Lower lobe of right lung (tissue), 2 donors: ENCODE results near the gene PDE4D. TPM values are rescaled to one million over a fixed set of nuclear protein-coding genes. Genes with fewer than 3 reads are reported as not detected.

ENCODE experiments used
- ATAC-seq, 2 donors: fragments of 200-7000 bp; cut with Tn5 transposase; one replicate each; pipeline ENCODE4 v1.9.1; 2020 to 2022; ENCODE audit warnings: mild to moderate bottlenecking in 2 of 2, moderate library complexity in 2 of 2
- DNase-seq: peaks from one replicate; pipeline ENCODE4 v3.0.0-alpha.2; 2020
- H3K27ac ChIP-seq: fragments of 200-600 bp; one replicate; pipeline ENCODE4 v1.8.0; 2022
- H3K27me3 ChIP-seq: fragments of 200-600 bp; one replicate; pipeline ENCODE4 v1.8.0; 2022; ENCODE audit warnings: low read depth
- H3K36me3 ChIP-seq: fragments of 200-600 bp; one replicate; pipeline ENCODE4 v1.8.0; 2022; ENCODE audit warnings: mild to moderate bottlenecking
- H3K4me1 ChIP-seq: fragments of 200-600 bp; one replicate; pipeline ENCODE4 v1.8.0; 2022
- H3K4me3 ChIP-seq: fragments of 200-600 bp; one replicate; pipeline ENCODE4 v1.8.0; 2022; ENCODE audit warnings: mild to moderate bottlenecking
- H3K9me3 ChIP-seq: fragments of 200-600 bp; one replicate; pipeline ENCODE4 v1.8.0; 2022
- CTCF ChIP-seq: fragments of 200-600 bp; IDR thresholded peaks from one replicate; pipeline ENCODE4 v1.8.0; 2022; ENCODE audit warnings: antibody characterized with exemption, mild to moderate bottlenecking
- intact Hi-C: fragments of 100-400 bp; cut with DNase I; formaldehyde crosslinking; loops from one replicate; pipeline ENCODE4 v1.11.0; 2022
- total RNA-seq: library from RNA; stranded (reverse); fragmentation: NEBNext Ultra II Directional; extraction: Animal tissue kit (Norgen Biotek cat#: 25700); gene quantifications from one replicate; pipeline ENCODE4 v1.2.1, GENCODE V29; 2021
- donor health status: DM: no; HTN: yes; CAD: no; lungs with severe emphysema.

The PDE4D gene
- total RNA-seq, 1 donor from 2014 or later, result 71.3 TPM

- ATAC-seq, result peak; percentile 44 to 69
- peaks cover 33% of the 10 kb centered on the region for H3K4me1 ChIP-seq
Observed at GRCh38 chr5:59040024-59040803, 853.3 kb downstream of the PDE4D start.

GRCh38 chr5:59039296-59040023 is 854.1 kb downstream of the PDE4D start:
- H3K36me3 ChIP-seq, result no peaks in the 10 kb centered on the region
- H3K4me3 ChIP-seq, result peak overlapping the region; percentile 67
- intact Hi-C loops, result loop anchor here (10.0 kb wide), 1 partner anchor 135 kb away; no protein-coding TSS in a partner anchor
- DNase-seq, result peak; percentile 95
- peak overlapping the region; percentile 83 for H3K27ac ChIP-seq
- H3K9me3 ChIP-seq, result no peaks in the 10 kb centered on the region
- H3K27me3 ChIP-seq, result no peaks in the 10 kb centered on the region
- TF ChIP-seq CTCF, result no peak
- peak; percentile 84 to 90 for ATAC-seq
- H3K4me1 ChIP-seq, result peaks cover 33% of the 10 kb centered on the region

More at GRCh38 chr5:59040024-59040803, 853.3 kb downstream of the PDE4D start:
- intact Hi-C loops, result no loop called here
- no peaks in the 10 kb centered on the region for H3K9me3 ChIP-seq
- H3K4me3 ChIP-seq, result peak overlapping the region; percentile 67
- no peak for TF ChIP-seq CTCF
- DNase-seq, result no peak
- no peaks in the 10 kb centered on the region for H3K36me3 ChIP-seq
- H3K27ac ChIP-seq, result peak overlapping the region; percentile 83
- no peaks in the 10 kb centered on the region for H3K27me3 ChIP-seq

GRCh38 chr5:59038798-59039295 is 854.7 kb downstream of the PDE4D start:
- intact Hi-C loops, result loop anchor here (10.0 kb wide), 1 partner anchor 136 kb away; no protein-coding TSS in a partner anchor
- H3K27ac ChIP-seq, result peak overlapping the region; percentile 83
- ATAC-seq (peak; percentile 49 to 61), DNase-seq (no peak)
- no peaks in the 10 kb centered on the region for H3K27me3 ChIP-seq
- H3K36me3 ChIP-seq, result no peaks in the 10 kb centered on the region
- no peak for TF ChIP-seq CTCF
- peaks cover 33% of the 10 kb centered on the region for H3K4me1 ChIP-seq
- H3K4me3 ChIP-seq, result peak overlapping the region; percentile 67
- H3K9me3 ChIP-seq, result no peaks in the 10 kb centered on the region

- H3K9me3 ChIP-seq, result no peaks in the 10 kb centered on the region
- DNase-seq (no peak), ATAC-seq (no peak)
- peaks cover 33% of the 10 kb centered on the region for H3K4me1 ChIP-seq
- no peak for TF ChIP-seq CTCF
- no peaks in the 10 kb centered on the region for H3K36me3 ChIP-seq
- no peaks in the 10 kb centered on the region for H3K27me3 ChIP-seq
- peak overlapping the region; percentile 67 for H3K4me3 ChIP-seq
- H3K27ac ChIP-seq, result peak overlapping the region; percentile 83
- intact Hi-C loops, result loop anchor here (10.0 kb wide), 1 partner anchor 137 kb away; no protein-coding TSS in a partner anchor
Observed at GRCh38 chr5:59037941-59038797, 855.4 kb downstream of the PDE4D start.

- intact Hi-C loops, result loop anchor here (10.0 kb wide), 1 partner anchor 137 kb away; no protein-coding TSS in a partner anchor
- ATAC-seq (no peak), DNase-seq (no peak)
- Histone ChIP-seq H3K9me3 (no peaks in the 10 kb centered on the region), H3K36me3 (no peaks in the 10 kb centered on the region), H3K27me3 (no peaks in the 10 kb centered on the region), H3K4me3 (peak overlapping the region; percentile 67), H3K4me1 (peaks cover 31% of the 10 kb centered on the region), H3K27ac (peak overlapping the region; percentile 83)
- TF ChIP-seq CTCF, result no peak
Observed at GRCh38 chr5:59037453-59037852, 856.1 kb downstream of the PDE4D start.
